IMR-90 (cell line): ENCODE measurements around the gene LDLRAD4. TPM values are rescaled to one million over a fixed set of nuclear protein-coding genes. Genes with fewer than 3 reads are reported as not detected.

Experiments
- ATAC-seq: fragments of 200-7000 bp; cut with Tn5 transposase; 2 replicates; pipeline ENCODE4 v1.9.1; 2020; ENCODE audit warnings: low read depth, mild to moderate bottlenecking, moderate library complexity
- BruUV-seq: library from RNA; stranded (reverse); fragments of 400-500 nt; replicated peaks from 2 replicates; lab custom pipeline; 2021; lab: Mats Ljungman, UMichigan
- CTCF ChIA-PET: fragments of 300-600 bp; formaldehyde crosslinking; extraction: SDS; loops from one replicate; lab custom pipeline; 2021; ENCODE audit warnings: antibody characterized with exemption; lab: Yijun Ruan, JAX
- POLR2A ChIA-PET: fragments of 300-600 bp; sonication (Branson Sonifier 250); formaldehyde crosslinking; loops from one replicate; lab custom pipeline; 2022; ENCODE audit warnings: antibody characterized with exemption; ENCODE audit not compliant: unreplicated experiment; lab: Charles Lee
- DNase-seq: peaks from one replicate; pipeline ENCODE4 v3.0.0; 2013
- H2AFZ ChIP-seq: replicated peaks from 2 replicates; pipeline ENCODE3; 2013; ENCODE audit warnings: low read length, mild to moderate bottlenecking; ENCODE audit not compliant: poor library complexity
- H2AK5ac ChIP-seq: 2 replicates; pipeline ENCODE4 v1.6.1; 2013; ENCODE audit warnings: low read depth, low read length, inconsistent platforms
- H2AK9ac ChIP-seq: replicated peaks from 2 replicates; pipeline ENCODE3; 2013; ENCODE audit warnings: mild to moderate bottlenecking, low read depth, low read length, moderate library complexity; ENCODE audit not compliant: poor library complexity
- H2BK120ac ChIP-seq: 2 replicates; pipeline ENCODE4 v1.6.1; 2013; ENCODE audit warnings: low read depth, low read length, inconsistent platforms
- H2BK15ac ChIP-seq: 3 replicates; pipeline ENCODE4 v1.6.1; 2013; ENCODE audit warnings: low read depth, low read length, inconsistent platforms
- H2BK20ac ChIP-seq: 2 replicates; pipeline ENCODE4 v1.6.1; 2013; ENCODE audit warnings: low read depth, mild to moderate bottlenecking, inconsistent platforms, low read length, moderate library complexity
- H2BK5ac ChIP-seq: 2 replicates; pipeline ENCODE4 v1.6.1; 2013; ENCODE audit warnings: mild to moderate bottlenecking, low read depth, low read length, inconsistent platforms; ENCODE audit not compliant: poor library complexity, severe bottlenecking
- H3K14ac ChIP-seq: replicated peaks from 2 replicates; pipeline ENCODE4 v1.6.1; 2013; ENCODE audit warnings: low read depth, low read length, inconsistent platforms
- H3K18ac ChIP-seq: 2 replicates; pipeline ENCODE4 v1.6.1; 2013; ENCODE audit warnings: low read depth, low read length, control low read depth
- H3K23ac ChIP-seq: 2 replicates; pipeline ENCODE4 v1.6.1; 2013; ENCODE audit warnings: low read depth, low read length, inconsistent platforms
- H3K27ac ChIP-seq: 2 replicates; pipeline ENCODE4 v1.5.1; 2013; ENCODE audit warnings: mild to moderate bottlenecking, control low read depth, low read length; ENCODE audit not compliant: insufficient read depth
- H3K27me3 ChIP-seq: 2 replicates; pipeline ENCODE4 v1.6.1; 2013; ENCODE audit warnings: low read length; ENCODE audit not compliant: control insufficient read depth, insufficient read depth
- H3K36me3 ChIP-seq: 2 replicates; pipeline ENCODE4 v1.6.1; 2013; ENCODE audit warnings: low read length, mixed read lengths; ENCODE audit not compliant: control insufficient read depth, insufficient read depth
- H3K4ac ChIP-seq: 2 replicates; pipeline ENCODE4 v1.6.1; 2013; ENCODE audit warnings: low read depth, low read length, inconsistent platforms
- H3K4me1 ChIP-seq: 2 replicates; pipeline ENCODE4 v1.6.1; 2013; ENCODE audit warnings: low read length, mixed read lengths; ENCODE audit not compliant: control insufficient read depth, insufficient read depth
- H3K4me2 ChIP-seq: 2 replicates; pipeline ENCODE4 v1.6.1; 2013; ENCODE audit warnings: low read depth, mild to moderate bottlenecking, control low read depth, low read length, moderate library complexity
- H3K4me3 ChIP-seq: 2 replicates; pipeline ENCODE4 v1.5.1; 2013; ENCODE audit warnings: low read depth, mild to moderate bottlenecking, control low read depth, low read length, moderate library complexity; ENCODE audit not compliant: insufficient read depth
- H3K56ac ChIP-seq: 2 replicates; pipeline ENCODE4 v1.6.1; 2013; ENCODE audit warnings: low read length, inconsistent platforms; ENCODE audit not compliant: insufficient read depth; ENCODE audit errors: extremely low read depth
- H3K79me1 ChIP-seq, 2 experiments: 2 replicates each; pipeline ENCODE4 v1.6.1; 2013; ENCODE audit warnings: low read length in 2 of 2, inconsistent platforms in 1 of 2, low read depth in 1 of 2
- H3K9ac ChIP-seq: 2 replicates; pipeline ENCODE4 v1.6.1; 2013; ENCODE audit warnings: low read depth, low read length, control low read depth
- H3K9me1 ChIP-seq: 2 replicates; pipeline ENCODE4 v1.6.1; 2013; ENCODE audit warnings: low read length, inconsistent platforms; ENCODE audit not compliant: insufficient read depth
- H3K9me3 ChIP-seq: 2 replicates; pipeline ENCODE4 v1.6.1; 2013; ENCODE audit warnings: low read length; ENCODE audit not compliant: control insufficient read depth, insufficient read depth
- H4K20me1 ChIP-seq: 2 replicates; pipeline ENCODE4 v1.6.1; 2013; ENCODE audit warnings: low read length, inconsistent platforms; ENCODE audit not compliant: insufficient read depth
- H4K5ac ChIP-seq: 2 replicates; pipeline ENCODE4 v1.6.1; 2013; ENCODE audit warnings: mild to moderate bottlenecking, low read depth, low read length, control low read depth
- H4K8ac ChIP-seq, 2 experiments: 2 replicates each; pipeline ENCODE4 v1.6.1; 2013; ENCODE audit warnings: low read depth in 2 of 2, low read length in 2 of 2, control low read depth in 1 of 2, inconsistent platforms in 1 of 2
- H4K91ac ChIP-seq: 2 replicates; pipeline ENCODE4 v1.6.1; 2013; ENCODE audit warnings: low read depth, low read length, inconsistent platforms; ENCODE audit not compliant: insufficient read depth
- BHLHE40 ChIP-seq: fragments of 150-350 bp; IDR thresholded peaks from 2 replicates; pipeline ENCODE4 v1.6.1; 2016; ENCODE audit warnings: mild to moderate bottlenecking, low read depth, low read length
- CEBPB ChIP-seq: IDR thresholded peaks from 2 replicates; pipeline ENCODE4 v1.6.1; 2012; ENCODE audit warnings: low read depth, low read length, improper control_type of control experiment
- CHD1 ChIP-seq: IDR thresholded peaks from 2 replicates; pipeline ENCODE4 v1.6.1; 2012; ENCODE audit warnings: low read depth, low read length, improper control_type of control experiment
- CTCF ChIP-seq: conservative IDR thresholded peaks from 2 replicates; pipeline ENCODE4 v1.5.1; 2012; ENCODE audit warnings: mild to moderate bottlenecking, low read depth, low read length, improper control_type of control experiment
- MAFK ChIP-seq: IDR thresholded peaks from 2 replicates; pipeline ENCODE4 v1.6.1; 2012; ENCODE audit warnings: low read depth, low read length, improper control_type of control experiment
- MAZ ChIP-seq: IDR thresholded peaks from 2 replicates; pipeline ENCODE4 v1.6.1; 2012; ENCODE audit warnings: low read depth, mild to moderate bottlenecking, low read length, improper control_type of control experiment, moderate library complexity, borderline replicate concordance
- MXI1 ChIP-seq: IDR thresholded peaks from 2 replicates; pipeline ENCODE4 v1.6.1; 2012; ENCODE audit warnings: low read depth, mild to moderate bottlenecking, low read length, moderate library complexity, borderline replicate concordance
- NFE2L2 ChIP-seq: fragments of 150-350 bp; IDR thresholded peaks from 2 replicates; pipeline ENCODE4 v1.6.1; 2016; ENCODE audit warnings: low read depth, mild to moderate bottlenecking, low read length
- POLR2A ChIP-seq: IDR thresholded peaks from 2 replicates; pipeline ENCODE4 v1.6.1; 2012; ENCODE audit warnings: mild to moderate bottlenecking, low read depth, low read length
- RAD21 ChIP-seq: IDR thresholded peaks from 2 replicates; pipeline ENCODE4 v1.6.1; 2012; ENCODE audit warnings: low read length, improper control_type of control experiment
- RFX5 ChIP-seq: IDR thresholded peaks from 2 replicates; pipeline ENCODE4 v1.8.0; 2012; ENCODE audit warnings: low read depth, mild to moderate bottlenecking, low read length, moderate library complexity
- SMC3 ChIP-seq: fragments of 150-350 bp; IDR thresholded peaks from 2 replicates; pipeline ENCODE4 v1.6.1; 2016; ENCODE audit warnings: low read depth, mild to moderate bottlenecking, antibody characterized with exemption, low read length, moderate library complexity
- USF2 ChIP-seq: fragments of 150-350 bp; IDR thresholded peaks from 2 replicates; pipeline ENCODE4 v1.6.1; 2017; ENCODE audit warnings: mild to moderate bottlenecking, antibody characterized with exemption, low read length, low read depth
- WGBS, 2 experiments: methylation state at CpG; one replicate each; pipeline versions ENCODE4 v1.1.5 to v1.1.7; 2013; ENCODE audit warnings: missing lambda C conversion rate in 2 of 2; ENCODE audit not compliant: insufficient read length in 1 of 2; ENCODE audit errors: extremely low coverage in 2 of 2; 5-methylcytosine and 5-hydroxymethylcytosine counted together
- dilution Hi-C: fragments of 300-500 bp; cut with HindIII; formaldehyde crosslinking; loops from one replicate; pipeline ENCODE4 v1.14.3; 2018; ENCODE audit warnings: low sequenced_read_pairs; ENCODE audit not compliant: unreplicated experiment
- in situ Hi-C: fragments of 300-500 bp; cut with MboI; formaldehyde crosslinking; loops from 3 replicates; pipeline ENCODE4 v1.14.3; 2019; ENCODE audit warnings: low sequenced_read_pairs, inconsistent platforms, mixed read lengths
- intact Hi-C: fragments of 100-400 bp; cut with micrococcal nuclease; formaldehyde crosslinking; loops from 2 replicates; pipeline ENCODE4 v1.10.0; 2022
- polyA plus RNA-seq, 3 experiments: library from polyadenylated mRNA; depleted of rRNA; stranded (reverse); fragments of >200 nt; gene quantifications; 2 replicates each; pipeline ENCODE4 v1.2.3, GENCODE V29; 2012; ENCODE audit warnings: low replicate concordance in 1 of 3
- total RNA-seq: library from RNA; depleted of rRNA; stranded (reverse); fragments of >200 nt; gene quantifications from 2 replicates; pipeline ENCODE4 v1.2.3, GENCODE V29; 2012
- TF ChIP-seq, protein P1 (sequence below): fragments of 150-350 bp; IDR thresholded peaks from 2 replicates; pipeline ENCODE4 v1.6.1; 2016; ENCODE audit warnings: low read depth, mild to moderate bottlenecking, low read length, moderate library complexity, borderline replicate concordance

Gene LDLRAD4
- total and polyA plus RNA-seq, 2 of the 4 experiments (the other 2 are of a cell fraction): not detected

DNA sequence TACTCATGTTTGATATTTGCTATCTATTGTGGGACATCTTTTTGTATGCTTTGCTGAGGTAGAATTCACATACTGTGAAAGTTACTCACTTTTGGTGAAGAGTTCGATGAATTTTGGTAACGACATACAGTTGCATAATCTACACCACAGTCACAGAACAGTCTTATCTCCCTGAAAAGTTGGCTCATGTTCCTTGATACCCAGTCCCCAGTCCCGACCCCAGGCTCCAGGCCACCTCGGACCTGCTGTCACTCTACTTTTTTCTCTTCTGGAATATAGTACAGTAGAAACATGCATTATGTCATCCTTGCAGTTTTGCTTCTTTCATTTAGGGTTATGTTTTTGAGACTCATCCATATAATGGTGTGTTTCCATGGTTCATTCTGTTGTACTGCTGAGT, 316.1 kb downstream of the LDLRAD4 start:
- H3K4ac ChIP-seq: no peak overlapping the region
- no TSS peak for BruUV-seq
- no CpG with 5 or more reads among the region's 4 CpGs for WGBS, 2 experiments
- no peak overlapping the region for H3K18ac ChIP-seq
- no peak overlapping the region for H3K4me2 ChIP-seq
- no peak overlapping the region for H2BK120ac ChIP-seq
- H2BK15ac ChIP-seq: no peak overlapping the region
- H3K36me3 ChIP-seq: no peaks in the 10 kb centered on the region
- no peak overlapping the region for H3K23ac ChIP-seq
- H4K5ac ChIP-seq: no peak overlapping the region
- no peaks in the 10 kb centered on the region for H3K9me1 ChIP-seq
- no peak overlapping the region for H3K14ac ChIP-seq
- intact Hi-C loops (loop anchor here (10.0 kb wide), 1 partner anchor 530 kb away; no protein-coding TSS in a partner anchor), in situ Hi-C loops (no loop called here), dilution Hi-C loops (no loop called here)
- H3K27ac ChIP-seq: no peak overlapping the region
- POLR2A ChIA-PET: no interaction called here
- H4K91ac ChIP-seq: no peak overlapping the region
- TF ChIP-seq RAD21 (no peak), SMC3 (no peak), CEBPB (no peak), MXI1 (no peak), CTCF (no peak), BHLHE40 (no peak), MAZ (no peak), MAFK (no peak), RFX5 (no peak), USF2 (no peak), POLR2A (no peak), CHD1 (no peak), NFE2L2 (no peak)
- TF ChIP-seq, protein P1, sequence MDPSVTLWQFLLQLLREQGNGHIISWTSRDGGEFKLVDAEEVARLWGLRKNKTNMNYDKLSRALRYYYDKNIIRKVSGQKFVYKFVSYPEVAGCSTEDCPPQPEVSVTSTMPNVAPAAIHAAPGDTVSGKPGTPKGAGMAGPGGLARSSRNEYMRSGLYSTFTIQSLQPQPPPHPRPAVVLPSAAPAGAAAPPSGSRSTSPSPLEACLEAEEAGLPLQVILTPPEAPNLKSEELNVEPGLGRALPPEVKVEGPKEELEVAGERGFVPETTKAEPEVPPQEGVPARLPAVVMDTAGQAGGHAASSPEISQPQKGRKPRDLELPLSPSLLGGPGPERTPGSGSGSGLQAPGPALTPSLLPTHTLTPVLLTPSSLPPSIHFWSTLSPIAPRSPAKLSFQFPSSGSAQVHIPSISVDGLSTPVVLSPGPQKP: no peak
- DNase-seq (no peak), ATAC-seq (no peak)
- no peak overlapping the region for H2BK5ac ChIP-seq
- H3K56ac ChIP-seq: no peak overlapping the region
- H3K9ac ChIP-seq: no peak overlapping the region
- no peak overlapping the region for H4K8ac ChIP-seq
- CTCF ChIA-PET: no interaction called here
- H3K27me3 ChIP-seq: peaks cover 5% of the 10 kb centered on the region; the same call in 1 of the 2 replicates
- no peak overlapping the region for H3K4me3 ChIP-seq
- H2AFZ ChIP-seq: no peak overlapping the region
- H3K4me1 ChIP-seq: no peaks in the 10 kb centered on the region
- H3K79me1 ChIP-seq: no peaks in the 10 kb centered on the region
- no peaks in the 10 kb centered on the region for H4K20me1 ChIP-seq
- H2AK9ac ChIP-seq: no peak overlapping the region
- no peaks in the 10 kb centered on the region for H3K9me3 ChIP-seq
- H2AK5ac ChIP-seq: no peak overlapping the region
- no peak overlapping the region for H2BK20ac ChIP-seq
